Trophoblast cell (in vitro differentiated cells and primary cell): ENCODE data around the gene KRT32.

Experiments used
- DNase-seq, 2 donors: peaks; one replicate each; pipeline ENCODE4 v3.0.0-alpha.2; 2016
- H2AFZ ChIP-seq: 2 replicates; pipeline ENCODE4 v1.6.1; 2013; ENCODE audit warnings: low read length, moderate library complexity, mild to moderate bottlenecking; ENCODE audit not compliant: insufficient read depth, poor library complexity
- H2AK5ac ChIP-seq: 2 replicates; pipeline ENCODE4 v1.6.1; 2013; ENCODE audit warnings: mild to moderate bottlenecking, low read length
- H2BK120ac ChIP-seq: 2 replicates; pipeline ENCODE4 v1.6.1; 2013; ENCODE audit warnings: low read length, mild to moderate bottlenecking, moderate library complexity; ENCODE audit not compliant: insufficient read depth, poor library complexity
- H2BK12ac ChIP-seq: 2 replicates; pipeline ENCODE4 v1.6.1; 2013; ENCODE audit warnings: mild to moderate bottlenecking, low read length, moderate library complexity
- H2BK5ac ChIP-seq: 2 replicates; pipeline ENCODE4 v1.6.1; 2013; ENCODE audit warnings: low read length, low read depth, moderate library complexity, mild to moderate bottlenecking; ENCODE audit not compliant: poor library complexity
- H3K14ac ChIP-seq: 2 replicates; pipeline ENCODE4 v1.6.1; 2013; ENCODE audit warnings: mild to moderate bottlenecking, low read length
- H3K18ac ChIP-seq: 2 replicates; pipeline ENCODE4 v1.6.1; 2013; ENCODE audit warnings: mild to moderate bottlenecking, low read length
- H3K23ac ChIP-seq: 2 replicates; pipeline ENCODE4 v1.6.1; 2013; ENCODE audit warnings: low read length
- H3K27ac ChIP-seq: 2 replicates; pipeline ENCODE4 v1.5.1; 2013; ENCODE audit warnings: low read depth, mild to moderate bottlenecking, inconsistent platforms, low read length, moderate library complexity
- H3K27me3 ChIP-seq: 2 replicates; pipeline ENCODE4 v1.6.1; 2013; ENCODE audit warnings: inconsistent platforms, mild to moderate bottlenecking, low read length, moderate library complexity; ENCODE audit not compliant: insufficient read depth
- H3K36me3 ChIP-seq, 2 experiments: 1 replicate in 1 of 2; 2 replicates in 1 of 2; pipeline ENCODE4 v1.6.1; 2013; ENCODE audit warnings: low read length in 2 of 2, mild to moderate bottlenecking in 2 of 2, moderate library complexity in 1 of 2; ENCODE audit not compliant: insufficient read depth in 2 of 2, control insufficient read depth in 1 of 2
- H3K4ac ChIP-seq: 2 replicates; pipeline ENCODE4 v1.6.1; 2013; ENCODE audit warnings: low read depth, mild to moderate bottlenecking, low read length, moderate library complexity
- H3K4me1 ChIP-seq, 2 experiments: 1 replicate in 1 of 2; 2 replicates in 1 of 2; pipeline ENCODE4 v1.6.1; 2013; ENCODE audit warnings: low read length in 2 of 2, mild to moderate bottlenecking in 2 of 2, moderate library complexity in 1 of 2; ENCODE audit not compliant: insufficient read depth in 2 of 2, control insufficient read depth in 1 of 2
- H3K4me2 ChIP-seq: 2 replicates; pipeline ENCODE4 v1.6.1; 2013; ENCODE audit warnings: inconsistent platforms, mild to moderate bottlenecking, low read length, moderate library complexity
- H3K4me3 ChIP-seq: 2 replicates; pipeline ENCODE4 v1.5.1; 2013; ENCODE audit warnings: mild to moderate bottlenecking, low read depth, low read length, inconsistent platforms
- H3K79me1 ChIP-seq: one replicate; pipeline ENCODE4 v1.6.1; 2013; ENCODE audit warnings: low read length
- H3K79me2 ChIP-seq: 2 replicates; pipeline ENCODE4 v1.6.1; 2013; ENCODE audit warnings: low read length, mild to moderate bottlenecking; ENCODE audit not compliant: control insufficient read depth, insufficient read depth, poor library complexity
- H3K9ac ChIP-seq: 2 replicates; pipeline ENCODE4 v1.6.1; 2013; ENCODE audit warnings: mild to moderate bottlenecking, low read length
- H3K9me3 ChIP-seq: 2 replicates; pipeline ENCODE4 v1.6.1; 2013; ENCODE audit warnings: low read depth, mild to moderate bottlenecking, control low read depth, inconsistent platforms, low read length; ENCODE audit not compliant: insufficient read depth
- H4K12ac ChIP-seq: 2 replicates; pipeline ENCODE4 v1.6.1; 2013; ENCODE audit warnings: low read depth, mild to moderate bottlenecking, low read length, moderate library complexity
- H4K8ac ChIP-seq: 2 replicates; pipeline ENCODE4 v1.6.1; 2013; ENCODE audit warnings: low read depth, mild to moderate bottlenecking, low read length, moderate library complexity
- H4K91ac ChIP-seq: one replicate; pipeline ENCODE4 v1.6.1; 2013; ENCODE audit warnings: low read depth, mild to moderate bottlenecking, low read length, moderate library complexity
- WGBS: extraction: QIAGEN DNeasy Blood & Tissue Kit; methylation state at CpG from one replicate; pipeline ENCODE4 v1.1.7; 2013; ENCODE audit warnings: missing lambda C conversion rate; ENCODE audit not compliant: insufficient read length, insufficient coverage; ENCODE audit errors: extremely low coverage; 5-methylcytosine and 5-hydroxymethylcytosine counted together

Gene KRT32

GRCh38 chr17:41442739-41443138, 24.4 kb downstream of the KRT32 start:
- no peak overlapping the region for H3K18ac ChIP-seq
- H2AK5ac ChIP-seq: no peak overlapping the region

GRCh38 chr17:41440531-41441033, 26.6 kb downstream of the KRT32 start, which contains the start of gene KRT38:
KRT38 (minus strand) TSS chr17:41440983; CDS start chr17:41440921, 62 bp downstream.
- no peak within 1 kb of the TSS for H3K9ac ChIP-seq

More at GRCh38 chr17:41442739-41443138, 24.4 kb downstream of the KRT32 start:
- no peak overlapping the region for H3K27ac ChIP-seq
- no peak overlapping the region for H2AFZ ChIP-seq
- no peaks in the 10 kb centered on the region for H3K79me2 ChIP-seq
- no peak overlapping the region for H3K14ac ChIP-seq
- no peak overlapping the region for H3K23ac ChIP-seq
- H2BK12ac ChIP-seq: no peak overlapping the region
- H3K4me2 ChIP-seq: no peak overlapping the region
- no CpG with 5 or more reads among the region's 4 CpGs for WGBS
- H2BK5ac ChIP-seq: no peak overlapping the region
- peak in 1 of 2 donors; percentile 17 for DNase-seq
- H3K79me1 ChIP-seq: no peaks in the 10 kb centered on the region
- no peak overlapping the region for H4K8ac ChIP-seq
- H2BK120ac ChIP-seq: no peak overlapping the region
- no peaks in the 10 kb centered on the region for H3K36me3 ChIP-seq
- H3K4me3 ChIP-seq: no peak overlapping the region
- no peak overlapping the region for H4K91ac ChIP-seq
- no peaks in the 10 kb centered on the region for H3K4me1 ChIP-seq
- H4K12ac ChIP-seq: no peak overlapping the region
- no peak overlapping the region for H3K4ac ChIP-seq
- H3K9ac ChIP-seq: no peak overlapping the region
- no peaks in the 10 kb centered on the region for H3K27me3 ChIP-seq
- peaks cover 8% of the 10 kb centered on the region for H3K9me3 ChIP-seq

GRCh38 chr17:41439375-41439774, 27.8 kb downstream of the KRT32 start:
- WGBS: no CpG with 5 or more reads among the region's 5 CpGs
- H3K23ac ChIP-seq: no peak overlapping the region
- H4K8ac ChIP-seq: no peak overlapping the region
- H4K12ac ChIP-seq: no peak overlapping the region
- H3K4me3 ChIP-seq: no peak overlapping the region
- no peaks in the 10 kb centered on the region for H3K4me1 ChIP-seq
- DNase-seq: peak in 1 of 2 donors; percentile 82
- no peaks in the 10 kb centered on the region for H3K79me2 ChIP-seq
- no peak overlapping the region for H3K14ac ChIP-seq
- no peak overlapping the region for H4K91ac ChIP-seq
- H3K79me1 ChIP-seq: no peaks in the 10 kb centered on the region
- H3K9me3 ChIP-seq: peaks cover 8% of the 10 kb centered on the region
- no peak overlapping the region for H2BK120ac ChIP-seq
- H3K27ac ChIP-seq: no peak overlapping the region
- H3K9ac ChIP-seq: no peak overlapping the region
- no peaks in the 10 kb centered on the region for H3K27me3 ChIP-seq
- H3K18ac ChIP-seq: no peak overlapping the region
- no peak overlapping the region for H2AFZ ChIP-seq
- H2BK12ac ChIP-seq: no peak overlapping the region
- H3K4ac ChIP-seq: no peak overlapping the region
- H3K4me2 ChIP-seq: no peak overlapping the region
- H2BK5ac ChIP-seq: no peak overlapping the region
- H3K36me3 ChIP-seq: no peaks in the 10 kb centered on the region
- H2AK5ac ChIP-seq: no peak overlapping the region

More at GRCh38 chr17:41440531-41441033, 26.6 kb downstream of the KRT32 start, which contains the start of gene KRT38:
- no peak for DNase-seq
- no peak within 1 kb of the TSS for H3K14ac ChIP-seq
- no peak within 1 kb of the TSS for H3K4me2 ChIP-seq
- no peaks in the 10 kb centered on the region for H3K79me2 ChIP-seq
- H2AFZ ChIP-seq: no peak within 1 kb of the TSS
- H3K27ac ChIP-seq: no peak within 1 kb of the TSS
- H2BK12ac ChIP-seq: no peak within 1 kb of the TSS
- H3K4me1 ChIP-seq: no peaks in the 10 kb centered on the region
- H3K27me3 ChIP-seq: no peaks in the 10 kb centered on the region
- no peak within 1 kb of the TSS for H2AK5ac ChIP-seq
- no peak within 1 kb of the TSS for H3K4me3 ChIP-seq
- no peak within 1 kb of the TSS for H3K4ac ChIP-seq
- peaks cover 8% of the 10 kb centered on the region for H3K9me3 ChIP-seq
- no peak within 1 kb of the TSS for H3K18ac ChIP-seq
- no peak within 1 kb of the TSS for H4K12ac ChIP-seq
- no peak within 1 kb of the TSS for H2BK120ac ChIP-seq
- no peak within 1 kb of the TSS for H2BK5ac ChIP-seq
- H3K36me3 ChIP-seq: no peaks in the 10 kb centered on the region
- H4K8ac ChIP-seq: no peak within 1 kb of the TSS
- no peak within 1 kb of the TSS for H3K23ac ChIP-seq
- no peak within 1 kb of the TSS for H4K91ac ChIP-seq
- no peaks in the 10 kb centered on the region for H3K79me1 ChIP-seq
- no CpG with 5 or more reads among the region's 10 CpGs for WGBS

GRCh38 chr17:41437769-41438168, 29.4 kb downstream of the KRT32 start:
- Histone ChIP-seq H3K4ac (no peak overlapping the region), H3K4me3 (no peak overlapping the region), H2BK12ac (no peak overlapping the region), H3K14ac (no peak overlapping the region), H3K79me1 (no peaks in the 10 kb centered on the region), H3K79me2 (no peaks in the 10 kb centered on the region), H3K9ac (no peak overlapping the region), H3K27me3 (no peaks in the 10 kb centered on the region), H4K12ac (no peak overlapping the region), H2AFZ (no peak overlapping the region), H4K91ac (no peak overlapping the region), H3K36me3 (no peaks in the 10 kb centered on the region), H3K4me1 (no peaks in the 10 kb centered on the region), H2BK120ac (no peak overlapping the region), H3K27ac (no peak overlapping the region), H4K8ac (no peak overlapping the region), H3K23ac (no peak overlapping the region), H3K18ac (no peak overlapping the region), H2AK5ac (no peak overlapping the region), H3K4me2 (no peak overlapping the region), H3K9me3 (peaks cover 6% of the 10 kb centered on the region), H2BK5ac (no peak overlapping the region)
- DNase-seq: no peak
- no CpG with 5 or more reads among the region's 9 CpGs for WGBS
